Immature natural killer cell (primary cell): Measurements from ENCODE around the gene GNPTAB. TPM values are rescaled to one million over a fixed set of nuclear protein-coding genes. Genes with fewer than 3 reads are reported as not detected.
A peak's percentile ranks its signal among the peaks of the same experiment; 100 is the strongest.
"Not testable (repeated sequence)": the region's sequence is repeated elsewhere in the genome, so short reads cannot be mapped to it uniquely, and the experiment has no call there.

Experiments used
- DNase-seq, 3 donors: peaks; one replicate each; pipeline ENCODE4 v3.0.0; 2022; ENCODE audit warnings: mixed read lengths in 1 of 3
- H3K27ac Mint-ChIP-seq, 6 donors: one replicate each; pipeline ENCODE4 v1.8.0; 2020; ENCODE audit warnings: mixed read lengths in 6 of 6, mild to moderate bottlenecking in 5 of 6, inconsistent platforms in 4 of 6, moderate library complexity in 3 of 6
- H3K27me3 Mint-ChIP-seq, 3 donors: one replicate each; pipeline ENCODE4 v1.8.0; 2020 to 2021; ENCODE audit warnings: low read depth in 3 of 3, mild to moderate bottlenecking in 3 of 3, mixed read lengths in 3 of 3, moderate library complexity in 3 of 3, inconsistent platforms in 1 of 3
- H3K36me3 Mint-ChIP-seq, 3 donors: one replicate each; pipeline ENCODE4 v1.8.0; 2020; ENCODE audit warnings: mixed read lengths in 3 of 3, inconsistent platforms in 2 of 3, mild to moderate bottlenecking in 2 of 3
- H3K4me1 Mint-ChIP-seq, 2 donors: one replicate each; pipeline ENCODE4 v1.8.0; 2020; ENCODE audit warnings: inconsistent platforms in 2 of 2, mild to moderate bottlenecking in 2 of 2, mixed read lengths in 2 of 2, moderate library complexity in 1 of 2
- H3K4me3 Mint-ChIP-seq, 5 donors: one replicate each; pipeline ENCODE4 v1.8.0; 2020; ENCODE audit warnings: mild to moderate bottlenecking in 5 of 5, mixed read lengths in 5 of 5, inconsistent platforms in 3 of 5, moderate library complexity in 3 of 5
- H3K9me3 Mint-ChIP-seq, 6 donors: one replicate each; pipeline ENCODE4 v1.8.0; 2020; ENCODE audit warnings: mild to moderate bottlenecking in 6 of 6, mixed read lengths in 6 of 6, inconsistent platforms in 4 of 6, moderate library complexity in 3 of 6
- polyA plus RNA-seq, 3 donors: library from polyadenylated mRNA; unstranded; fragments of 300-500 nt; fragmentation: Illumina TruSeq; gene quantifications; one replicate each; pipeline ENCODE4 v1.2.3, GENCODE V29; 2021

Gene GNPTAB
- 100 to 1,000 TPM; 155 to 253 (median 185) TPM for polyA plus RNA-seq

DNA sequence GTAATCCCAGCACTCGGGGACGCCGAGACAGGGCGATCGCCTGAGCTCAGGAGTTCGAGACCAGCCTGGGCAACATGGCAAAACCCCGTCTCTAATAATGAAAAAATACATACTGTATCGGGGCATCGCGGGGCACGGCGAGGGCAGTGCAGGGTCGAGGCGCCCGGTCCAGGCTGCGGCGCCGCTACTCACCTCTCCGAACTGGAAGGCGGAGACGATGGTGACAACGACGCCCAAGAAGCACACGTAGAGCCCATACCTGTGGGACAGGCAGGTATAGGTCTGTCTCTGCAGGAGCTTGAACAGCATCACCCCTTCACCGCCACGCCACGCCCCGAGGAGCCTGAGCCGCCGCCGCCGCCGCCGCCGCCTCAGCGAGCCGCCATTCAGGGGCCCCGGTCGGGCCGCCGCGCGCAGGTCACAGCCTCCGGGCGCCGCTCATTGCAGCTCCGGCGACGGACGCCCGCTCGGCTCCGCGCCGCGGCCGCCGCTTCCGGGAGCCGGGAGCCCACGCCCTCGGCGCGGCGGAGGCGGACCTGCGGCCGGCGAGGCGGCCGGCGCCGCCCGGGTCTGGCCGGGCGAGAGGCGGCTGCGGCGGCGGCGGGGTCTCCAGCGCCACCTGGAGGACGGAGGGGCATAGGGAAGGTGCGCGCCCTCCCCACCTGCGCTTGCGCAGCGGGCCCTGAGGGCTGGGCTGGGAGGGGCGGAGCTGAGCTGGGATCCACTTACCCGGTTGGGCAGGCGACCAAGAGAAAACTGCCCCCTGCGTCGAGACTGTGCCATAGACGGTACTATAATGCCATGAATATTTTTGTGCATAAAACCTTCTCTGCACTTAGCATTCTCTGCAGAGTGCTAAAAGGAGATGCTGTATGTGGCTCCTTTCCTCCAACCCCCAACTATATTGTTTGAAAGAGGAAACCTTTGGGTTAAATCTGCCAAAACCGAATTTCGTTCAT, at the start of gene GNPTAB:
Gene GNPTAB (minus strand): TSS at position 593 of the 959 bp plus-strand sequence. CDS start 284 bp downstream, at position 309.
- peak within 1 kb of the TSS; percentile 94 to 100 (median 99) for H3K4me3 Mint-ChIP-seq
- peak within 1 kb of the TSS; percentile 82 to 98 (median 98) for H3K27ac Mint-ChIP-seq
- peaks cover 0 to 3% (median 0%) of the 10 kb centered on the region in 3 donors for H3K36me3 Mint-ChIP-seq
- no peaks in the 10 kb centered on the region for H3K9me3 Mint-ChIP-seq
- peaks cover 51 to 56% of the 10 kb centered on the region in 2 donors for H3K4me1 Mint-ChIP-seq
- H3K27me3 Mint-ChIP-seq = peaks cover 0 to 6% (median 0%) of the 10 kb centered on the region in 3 donors
- DNase-seq = peak; percentile 96 to 98 (median 97)

GRCh38 chr12:101878243-101878821, 47.6 kb upstream of the GNPTAB start:
- H3K4me1 Mint-ChIP-seq = peaks cover 11 to 13% of the 10 kb centered on the region in 2 donors
- peaks cover 9 to 26% (median 12%) of the 10 kb centered on the region in 3 donors for H3K27me3 Mint-ChIP-seq
- H3K27ac Mint-ChIP-seq = peak overlapping the region; percentile 80 to 87 (median 86)
- peak in 2 of 3 donors; percentile 11 to 17 for DNase-seq
- H3K4me3 Mint-ChIP-seq = peak overlapping the region; percentile 82 to 88 (median 84)
- peaks cover 0 to 5% (median 0%) of the 10 kb centered on the region in 3 donors for H3K36me3 Mint-ChIP-seq
- H3K9me3 Mint-ChIP-seq = no peaks in the 10 kb centered on the region

- H3K27me3 Mint-ChIP-seq = peaks cover 10 to 26% (median 12%) of the 10 kb centered on the region in 3 donors
- peaks cover 11 to 13% of the 10 kb centered on the region in 2 donors for H3K4me1 Mint-ChIP-seq
- H3K27ac Mint-ChIP-seq = peak overlapping the region; percentile 80 to 87 (median 86)
- DNase-seq = no peak
- peak overlapping the region; percentile 82 to 88 (median 84) for H3K4me3 Mint-ChIP-seq
- H3K36me3 Mint-ChIP-seq = peaks cover 0 to 5% (median 0%) of the 10 kb centered on the region in 3 donors
- H3K9me3 Mint-ChIP-seq = no peaks in the 10 kb centered on the region
Observed at GRCh38 chr12:101877806-101878242, 47.1 kb upstream of the GNPTAB start.

- peaks cover 0 to 5% (median 0%) of the 10 kb centered on the region in 3 donors for H3K36me3 Mint-ChIP-seq
- peak within 1 kb of the TSS; percentile 82 to 88 (median 84) for H3K4me3 Mint-ChIP-seq
- peak within 1 kb of the TSS; percentile 87 to 92 (median 92) for H3K27ac Mint-ChIP-seq
- no peaks in the 10 kb centered on the region for H3K9me3 Mint-ChIP-seq
- peaks cover 10 to 26% (median 12%) of the 10 kb centered on the region in 3 donors for H3K27me3 Mint-ChIP-seq
- H3K4me1 Mint-ChIP-seq = peaks cover 11 to 13% of the 10 kb centered on the region in 2 donors
- DNase-seq = peak; percentile 86 to 90 (median 88)
Observed at GRCh38 chr12:101876861-101877805, 46.4 kb upstream of the GNPTAB start, which contains the start of gene DRAM1. Gene DRAM1 (plus strand): TSS chr12:101877580. CDS start chr12:101877790, 210 bp downstream.

- Mint-ChIP-seq H3K27me3 (peaks cover 10 to 26% (median 12%) of the 10 kb centered on the region in 3 donors), H3K27ac (peak overlapping the region; percentile 69 to 92 (median 92)), H3K4me3 (peak overlapping the region; percentile 79 to 88 (median 83)), H3K36me3 (peaks cover 0 to 2% (median 0%) of the 10 kb centered on the region in 3 donors), H3K4me1 (peaks cover 11 to 13% of the 10 kb centered on the region in 2 donors), H3K9me3 (no peaks in the 10 kb centered on the region)
- no peak for DNase-seq
Observed at GRCh38 chr12:101876322-101876860, 45.6 kb upstream of the GNPTAB start.

GRCh38 chr12:101875162-101875561, 44.4 kb upstream of the GNPTAB start:
- Mint-ChIP-seq H3K9me3 (no peaks in the 10 kb centered on the region), H3K4me1 (peaks cover 11 to 13% of the 10 kb centered on the region in 2 donors), H3K27ac (peak overlapping the region in 5 of 6 donors; percentile 31 to 92 (median 60)), H3K4me3 (no peak overlapping the region), H3K36me3 (no peaks in the 10 kb centered on the region), H3K27me3 (peaks cover 10 to 26% (median 12%) of the 10 kb centered on the region in 3 donors)
- no peak for DNase-seq

DNA sequence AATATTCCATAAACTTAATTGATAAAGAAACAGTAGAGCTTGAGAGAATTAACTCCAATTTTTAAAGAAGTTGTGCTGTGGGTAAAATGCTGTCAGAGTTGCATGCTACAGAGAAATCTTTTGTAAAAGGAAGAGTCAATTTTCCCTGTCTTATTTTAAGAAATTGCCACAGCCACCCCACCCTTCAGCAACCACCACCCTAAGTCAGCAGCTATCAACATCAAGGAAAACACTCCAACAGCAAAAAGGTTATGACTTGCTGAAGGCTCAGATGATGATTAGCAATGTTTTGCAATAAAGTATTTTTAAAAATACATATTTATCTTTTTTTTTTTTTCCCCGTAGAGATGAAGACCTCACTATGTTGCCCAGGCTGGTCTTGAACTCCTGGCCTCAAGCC, 40.2 kb upstream of the GNPTAB start:
- no peak for DNase-seq
- no peaks in the 10 kb centered on the region for H3K4me1 Mint-ChIP-seq
- no peak overlapping the region for H3K27ac Mint-ChIP-seq
- H3K36me3 Mint-ChIP-seq = no peaks in the 10 kb centered on the region
- H3K27me3 Mint-ChIP-seq = peaks cover 2 to 3% (median 3%) of the 10 kb centered on the region in 3 donors
- H3K9me3 Mint-ChIP-seq = no peaks in the 10 kb centered on the region
- H3K4me3 Mint-ChIP-seq = no peak overlapping the region

DNA sequence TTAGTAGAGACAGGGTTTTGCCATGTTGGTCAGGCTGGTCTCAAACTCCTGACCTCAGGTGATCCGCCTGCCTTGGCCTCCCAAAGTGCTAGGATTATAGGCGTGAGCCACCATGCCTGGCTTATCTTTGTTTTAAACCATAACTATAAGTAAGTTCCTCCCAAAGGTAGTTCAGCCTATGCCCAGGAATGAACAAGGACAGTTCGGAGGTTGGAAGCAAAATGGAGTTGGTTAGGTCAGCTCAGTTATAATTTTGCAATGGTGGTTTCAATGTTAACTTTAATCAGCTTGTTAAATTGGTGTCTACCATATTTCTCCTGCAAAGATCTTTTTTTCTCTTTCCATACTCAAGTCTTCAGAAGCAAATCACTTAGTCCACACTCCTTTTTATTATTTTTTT, 36.9 kb upstream of the GNPTAB start:
- H3K27me3 Mint-ChIP-seq, H3K36me3 Mint-ChIP-seq, DNase-seq, H3K4me1 Mint-ChIP-seq, H3K9me3 Mint-ChIP-seq, H3K4me3 Mint-ChIP-seq, H3K27ac Mint-ChIP-seq: not testable (repeated sequence)

GRCh38 chr12:101866615-101867373, 36.0 kb upstream of the GNPTAB start:
- Mint-ChIP-seq H3K36me3 (no peaks in the 10 kb centered on the region), H3K27me3 (peaks cover 0 to 3% (median 2%) of the 10 kb centered on the region in 3 donors), H3K4me3 (no peak overlapping the region)

GRCh38 chr12:101863981-101864380, 33.2 kb upstream of the GNPTAB start:
- Mint-ChIP-seq H3K9me3 (peaks cover 0 to 2% (median 0%) of the 10 kb centered on the region in 6 donors), H3K27me3 (peaks cover 0 to 3% (median 2%) of the 10 kb centered on the region in 3 donors), H3K27ac (no peak overlapping the region), H3K4me3 (no peak overlapping the region), H3K36me3 (no peaks in the 10 kb centered on the region), H3K4me1 (no peaks in the 10 kb centered on the region)
- no peak for DNase-seq

More at GRCh38 chr12:101866615-101867373, 36.0 kb upstream of the GNPTAB start:
- DNase-seq = no peak
- Mint-ChIP-seq H3K27ac (no peak overlapping the region), H3K9me3 (peaks cover 0 to 2% (median 0%) of the 10 kb centered on the region in 6 donors), H3K4me1 (no peaks in the 10 kb centered on the region)

GRCh38 chr12:101862245-101862644, 31.5 kb upstream of the GNPTAB start:
- peaks cover 0 to 2% (median 0%) of the 10 kb centered on the region in 3 donors for H3K27me3 Mint-ChIP-seq
- H3K27ac Mint-ChIP-seq = no peak overlapping the region
- DNase-seq = no peak
- H3K4me1 Mint-ChIP-seq = no peaks in the 10 kb centered on the region
- H3K4me3 Mint-ChIP-seq = no peak overlapping the region
- no peaks in the 10 kb centered on the region for H3K36me3 Mint-ChIP-seq
- H3K9me3 Mint-ChIP-seq = peaks cover 0 to 2% (median 0%) of the 10 kb centered on the region in 6 donors

DNA sequence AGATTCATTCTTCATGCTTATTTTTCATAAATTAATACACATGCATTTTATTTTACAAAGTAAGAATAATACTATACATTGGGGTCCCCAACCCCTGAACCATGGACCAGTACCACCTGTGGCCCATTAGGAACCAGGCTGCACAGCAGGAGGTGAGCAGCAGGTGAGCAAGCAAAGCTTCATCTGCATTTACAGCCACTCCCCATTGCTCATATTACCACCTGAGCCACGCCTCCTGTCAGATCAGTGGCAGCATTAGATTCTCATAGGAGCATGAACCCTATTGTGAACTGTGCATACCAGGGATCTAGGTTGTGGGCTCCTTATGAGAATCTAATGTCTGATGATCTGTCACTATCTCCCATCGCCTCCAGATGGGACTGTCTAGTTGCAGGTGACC, 30.9 kb upstream of the GNPTAB start:
- H3K4me3 Mint-ChIP-seq, H3K9me3 Mint-ChIP-seq, DNase-seq, H3K27me3 Mint-ChIP-seq, H3K4me1 Mint-ChIP-seq, H3K27ac Mint-ChIP-seq, H3K36me3 Mint-ChIP-seq: not testable (repeated sequence)
